Neuronal stem cell (in vitro differentiated cells): ENCODE measurements around the gene UGT1A6.

Experiments used
- DNase-seq: peaks from one replicate; pipeline ENCODE4 v3.0.0-alpha.2; 2013; ENCODE audit warnings: low spot score
- H2AFZ ChIP-seq: one replicate; pipeline ENCODE4 v1.6.1; 2013; ENCODE audit warnings: mild to moderate bottlenecking, low read length, inconsistent platforms
- H2AK5ac ChIP-seq: 2 replicates; pipeline ENCODE4 v1.6.1; 2013; ENCODE audit warnings: low read depth, mild to moderate bottlenecking, inconsistent platforms, low read length, moderate library complexity, mixed read lengths
- H2BK120ac ChIP-seq: 2 replicates; pipeline ENCODE4 v1.6.1; 2013; ENCODE audit warnings: low read depth, mild to moderate bottlenecking, inconsistent platforms, low read length, moderate library complexity, mixed read lengths
- H2BK12ac ChIP-seq: one replicate; pipeline ENCODE4 v1.6.1; 2013; ENCODE audit warnings: low read length, inconsistent platforms
- H2BK15ac ChIP-seq: 2 replicates; pipeline ENCODE4 v1.6.1; 2013; ENCODE audit warnings: mild to moderate bottlenecking, low read length, inconsistent platforms, mixed read lengths
- H2BK5ac ChIP-seq: one replicate; pipeline ENCODE4 v1.6.1; 2013; ENCODE audit warnings: inconsistent platforms, mild to moderate bottlenecking, low read length, moderate library complexity
- H3K14ac ChIP-seq: one replicate; pipeline ENCODE4 v1.6.1; 2013; ENCODE audit warnings: low read length, inconsistent platforms
- H3K18ac ChIP-seq: 2 replicates; pipeline ENCODE4 v1.6.1; 2013; ENCODE audit warnings: low read length, inconsistent platforms
- H3K23ac ChIP-seq: 2 replicates; pipeline ENCODE4 v1.6.1; 2013; ENCODE audit warnings: low read depth, mild to moderate bottlenecking, mixed read lengths, low read length, inconsistent platforms; ENCODE audit not compliant: poor library complexity
- H3K27ac ChIP-seq: replicated peaks from 3 replicates; pipeline ENCODE4 v1.5.1; 2013; ENCODE audit warnings: low read length, inconsistent platforms
- H3K27me3 ChIP-seq, 3 experiments: 2 replicates each; pipeline ENCODE4 v1.6.1; 2013; ENCODE audit warnings: low read length in 3 of 3, mild to moderate bottlenecking in 2 of 3, inconsistent platforms in 1 of 3, low read depth in 1 of 3, mixed read lengths in 1 of 3, moderate library complexity in 1 of 3; ENCODE audit not compliant: control insufficient read depth in 3 of 3, insufficient read depth in 3 of 3
- H3K36me3 ChIP-seq, 2 donors: replicated peaks in 1 of 2; 2 replicates each; pipeline ENCODE4 v1.6.1; 2013; ENCODE audit warnings: low read length in 2 of 2; ENCODE audit not compliant: control insufficient read depth in 2 of 2, insufficient read depth in 2 of 2
- H3K4ac ChIP-seq: 2 replicates; pipeline ENCODE4 v1.6.1; 2013; ENCODE audit warnings: inconsistent platforms, mild to moderate bottlenecking, low read length, moderate library complexity
- H3K4me1 ChIP-seq, 2 donors: 1 replicate in 1 of 2; 2 replicates in 1 of 2; pipeline ENCODE4 v1.6.1; 2013; ENCODE audit warnings: low read length in 2 of 2, low read depth in 1 of 2; ENCODE audit not compliant: control insufficient read depth in 2 of 2, insufficient read depth in 1 of 2
- H3K4me2 ChIP-seq: one replicate; pipeline ENCODE4 v1.6.1; 2013; ENCODE audit warnings: mild to moderate bottlenecking, low read length, inconsistent platforms; ENCODE audit not compliant: insufficient read depth, poor library complexity, severe bottlenecking
- H3K4me3 ChIP-seq, 2 donors: 2 replicates each; pipeline ENCODE4 v1.5.1; 2013; ENCODE audit warnings: low read length in 2 of 2, mild to moderate bottlenecking in 2 of 2, inconsistent platforms in 1 of 2, moderate library complexity in 1 of 2
- H3K79me1 ChIP-seq: one replicate; pipeline ENCODE4 v1.6.1; 2013; ENCODE audit warnings: low read depth, mild to moderate bottlenecking, inconsistent platforms, low read length, moderate library complexity
- H3K9ac ChIP-seq: one replicate; pipeline ENCODE4 v1.6.1; 2013; ENCODE audit warnings: mild to moderate bottlenecking, low read depth, low read length, inconsistent platforms; ENCODE audit not compliant: poor library complexity
- H3K9me3 ChIP-seq, 2 donors: replicated peaks in 1 of 2; 2 replicates each; pipeline versions ENCODE3 to v1.6.1; 2013; ENCODE audit warnings: low read length in 2 of 2, mild to moderate bottlenecking in 2 of 2, inconsistent platforms in 1 of 2, low read depth in 1 of 2, mixed read lengths in 1 of 2, moderate library complexity in 1 of 2; ENCODE audit not compliant: control insufficient read depth in 2 of 2, insufficient read depth in 1 of 2
- H4K8ac ChIP-seq: one replicate; pipeline ENCODE4 v1.6.1; 2013; ENCODE audit warnings: low read depth, mild to moderate bottlenecking, inconsistent platforms, low read length, moderate library complexity
- H4K91ac ChIP-seq: one replicate; pipeline ENCODE4 v1.6.1; 2013; ENCODE audit warnings: low read length, low read depth, mild to moderate bottlenecking, inconsistent platforms; ENCODE audit not compliant: poor library complexity
- WGBS, 2 donors: extraction: QIAGEN DNeasy Blood & Tissue Kit; methylation state at CpG; one replicate each; pipeline ENCODE4 v1.1.7; 2013; ENCODE audit warnings: missing lambda C conversion rate in 2 of 2, mixed read lengths in 1 of 2; ENCODE audit not compliant: insufficient read length in 2 of 2, insufficient replicate concordance in 1 of 2; ENCODE audit errors: extremely low coverage in 2 of 2; 5-methylcytosine and 5-hydroxymethylcytosine counted together

Gene UGT1A6

GRCh38 chr2:233707940-233708644 is 15.4 kb downstream of the UGT1A6 start:
- Histone ChIP-seq H2AK5ac (no peak overlapping the region), H4K8ac (no peak overlapping the region), H3K4me1 (no peaks in the 10 kb centered on the region), H3K23ac (no peak overlapping the region), H3K18ac (no peak overlapping the region), H4K91ac (no peak overlapping the region), H3K27me3 (no peaks in the 10 kb centered on the region), H3K9me3 (no peaks in the 10 kb centered on the region), H3K4ac (no peak overlapping the region), H3K4me2 (no peak overlapping the region), H3K79me1 (no peaks in the 10 kb centered on the region), H2BK15ac (no peak overlapping the region), H3K36me3 (no peaks in the 10 kb centered on the region), H3K4me3 (no peak overlapping the region), H3K27ac (no peak overlapping the region), H3K9ac (no peak overlapping the region), H2BK120ac (no peak overlapping the region), H3K14ac (no peak overlapping the region), H2BK5ac (no peak overlapping the region), H2BK12ac (no peak overlapping the region), H2AFZ (no peak overlapping the region)
- DNase-seq = no peak
- no CpG with 5 or more reads among the region's 10 CpGs for WGBS, 2 donors

- Histone ChIP-seq H3K27ac (no peak overlapping the region), H3K27me3 (no peaks in the 10 kb centered on the region)
These were observed 16.3 kb downstream of the UGT1A6 start for GRCh38 chr2:233708942-233709341.

GRCh38 chr2:233711312-233712008 is 18.8 kb downstream of the UGT1A6 start:
- no peak overlapping the region for H3K4ac ChIP-seq
- H3K14ac ChIP-seq = no peak overlapping the region
- no peaks in the 10 kb centered on the region for H3K79me1 ChIP-seq
- no peaks in the 10 kb centered on the region for H3K27me3 ChIP-seq
- no peak overlapping the region for H3K23ac ChIP-seq
- no CpG with 5 or more reads among the region's 11 CpGs for WGBS, 2 donors
- peak overlapping the region; percentile 4 for H2BK12ac ChIP-seq
- H4K91ac ChIP-seq = no peak overlapping the region
- peaks cover 0 to under 1% of the 10 kb centered on the region in 2 donors for H3K4me1 ChIP-seq
- no peak overlapping the region for H4K8ac ChIP-seq
- no peak overlapping the region for H3K4me3 ChIP-seq
- no peak overlapping the region for H3K4me2 ChIP-seq
- H3K9me3 ChIP-seq = no peaks in the 10 kb centered on the region
- H3K36me3 ChIP-seq = no peaks in the 10 kb centered on the region
- H2AFZ ChIP-seq = peak overlapping the region; percentile 6
- H3K9ac ChIP-seq = no peak overlapping the region
- H2BK5ac ChIP-seq = no peak overlapping the region
- DNase-seq = peak; percentile 69
- no peak overlapping the region for H2BK120ac ChIP-seq
- H3K18ac ChIP-seq = no peak overlapping the region
- H2BK15ac ChIP-seq = peak overlapping the region; percentile 42
- H3K27ac ChIP-seq = no peak overlapping the region
- no peak overlapping the region for H2AK5ac ChIP-seq

More at GRCh38 chr2:233708942-233709341, 16.3 kb downstream of the UGT1A6 start:
- no peaks in the 10 kb centered on the region for H3K79me1 ChIP-seq
- H3K4me3 ChIP-seq = no peak overlapping the region
- H3K4me2 ChIP-seq = no peak overlapping the region
- DNase-seq = no peak
- no peak overlapping the region for H2AK5ac ChIP-seq
- H3K4ac ChIP-seq = no peak overlapping the region
- no peak overlapping the region for H3K23ac ChIP-seq
- H2BK12ac ChIP-seq = no peak overlapping the region
- no peak overlapping the region for H2BK120ac ChIP-seq
- H2BK15ac ChIP-seq = no peak overlapping the region
- no peaks in the 10 kb centered on the region for H3K9me3 ChIP-seq
- no CpG with 5 or more reads among the region's 5 CpGs for WGBS, 2 donors
- H3K14ac ChIP-seq = no peak overlapping the region
- H3K18ac ChIP-seq = no peak overlapping the region
- H3K36me3 ChIP-seq = no peaks in the 10 kb centered on the region
- peak overlapping the region; percentile 82 for H4K91ac ChIP-seq
- H2AFZ ChIP-seq = peak overlapping the region; percentile 40
- no peak overlapping the region for H3K9ac ChIP-seq
- H4K8ac ChIP-seq = no peak overlapping the region
- H2BK5ac ChIP-seq = no peak overlapping the region
- H3K4me1 ChIP-seq = no peaks in the 10 kb centered on the region

- DNase-seq = no peak
- Histone ChIP-seq H3K18ac (no peak within 1 kb of the TSS), H3K27me3 (no peaks in the 10 kb centered on the region), H3K4me1 (peaks cover 0 to 7% of the 10 kb centered on the region in 2 donors), H3K36me3 (no peaks in the 10 kb centered on the region), H2BK12ac (peak within 1 kb of the TSS; percentile 4), H2BK15ac (peak within 1 kb of the TSS; percentile 42), H2BK5ac (no peak within 1 kb of the TSS), H3K23ac (peak within 1 kb of the TSS; percentile 26), H3K9me3 (no peaks in the 10 kb centered on the region), H3K9ac (no peak within 1 kb of the TSS), H2BK120ac (no peak within 1 kb of the TSS), H3K79me1 (no peaks in the 10 kb centered on the region), H4K91ac (no peak within 1 kb of the TSS), H2AK5ac (no peak within 1 kb of the TSS), H3K4me3 (no peak within 1 kb of the TSS), H4K8ac (no peak within 1 kb of the TSS), H3K4ac (no peak within 1 kb of the TSS), H3K14ac (no peak within 1 kb of the TSS), H3K27ac (no peak within 1 kb of the TSS), H2AFZ (no peak within 1 kb of the TSS), H3K4me2 (no peak within 1 kb of the TSS)
- WGBS, 2 donors = no CpG with 5 or more reads among the region's 14 CpGs
These were observed 20.0 kb downstream of the UGT1A6 start, which contains the start of gene UGT1A5 for GRCh38 chr2:233712611-233713261. Gene UGT1A5, plus strand, starts transcription at chr2:233712907. Its CDS starts 85 bp downstream, at chr2:233712992.
